ENCODE data around the gene EXOC3L1.

The EXOC3L1 gene

GRCh38 chr16:67195676-67196075 is 5.7 kb upstream of the EXOC3L1 start:
- H3K27me3 ChIP-seq (ENCODE audit: control insufficient read depth, insufficient read depth, low read length) = no peaks in the 10 kb centered on the region
- H3K36me3 ChIP-seq (ENCODE audit: control insufficient read depth, insufficient read depth, low read length) = peaks cover 27% of the 10 kb centered on the region
- no CpG with 5 or more reads among the region's 5 CpGs for WGBS (ENCODE audit: insufficient coverage, insufficient read length)

GRCh38 chr16:67194260-67194659 is 4.3 kb upstream of the EXOC3L1 start:
- H3K9me3 ChIP-seq (ENCODE audit: control insufficient read depth, insufficient read depth, low read length) = no peaks in the 10 kb centered on the region
- no CpG with 5 or more reads among the region's 6 CpGs for WGBS (ENCODE audit: insufficient coverage, insufficient read length)
- DNase-seq (ENCODE audit: low read depth, low spot score) = no peak
- no peak overlapping the region for H3K4me3 ChIP-seq (ENCODE audit: low read length)
- no peaks in the 10 kb centered on the region for H3K27me3 ChIP-seq (ENCODE audit: control insufficient read depth, insufficient read depth, low read length)
- H3K27ac ChIP-seq (ENCODE audit: low read length) = no peak overlapping the region
- peaks cover 27% of the 10 kb centered on the region for H3K36me3 ChIP-seq (ENCODE audit: control insufficient read depth, insufficient read depth, low read length)
- peaks cover 4% of the 10 kb centered on the region for H3K4me1 ChIP-seq (ENCODE audit: control insufficient read depth, insufficient read depth, low read length)

More at GRCh38 chr16:67195676-67196075, 5.7 kb upstream of the EXOC3L1 start:
- Histone ChIP-seq H3K4me3 (ENCODE audit: low read length) (no peak overlapping the region), H3K27ac (ENCODE audit: low read length) (no peak overlapping the region), H3K9me3 (ENCODE audit: control insufficient read depth, insufficient read depth, low read length) (no peaks in the 10 kb centered on the region), H3K4me1 (ENCODE audit: control insufficient read depth, insufficient read depth, low read length) (peaks cover 5% of the 10 kb centered on the region)
- no peak for DNase-seq (ENCODE audit: low read depth, low spot score)

- DNase-seq (ENCODE audit: low read depth, low spot score) = no peak
- H3K4me3 ChIP-seq (ENCODE audit: low read length) = no peak overlapping the region
- no peaks in the 10 kb centered on the region for H3K27me3 ChIP-seq (ENCODE audit: control insufficient read depth, insufficient read depth, low read length)
- peaks cover 4% of the 10 kb centered on the region for H3K4me1 ChIP-seq (ENCODE audit: control insufficient read depth, insufficient read depth, low read length)
- H3K27ac ChIP-seq (ENCODE audit: low read length) = no peak overlapping the region
- H3K9me3 ChIP-seq (ENCODE audit: control insufficient read depth, insufficient read depth, low read length) = no peaks in the 10 kb centered on the region
- H3K36me3 ChIP-seq (ENCODE audit: control insufficient read depth, insufficient read depth, low read length) = peaks cover 27% of the 10 kb centered on the region
These were observed 3.6 kb upstream of the EXOC3L1 start for GRCh38 chr16:67193536-67193935.

GRCh38 chr16:67192781-67193361 is 2.9 kb upstream of the EXOC3L1 start:
- peaks cover 22% of the 10 kb centered on the region for H3K36me3 ChIP-seq (ENCODE audit: control insufficient read depth, insufficient read depth, low read length)
- H3K27ac ChIP-seq (ENCODE audit: low read length) = no peak overlapping the region
- H3K27me3 ChIP-seq (ENCODE audit: control insufficient read depth, insufficient read depth, low read length) = no peaks in the 10 kb centered on the region
- no CpG with 5 or more reads among the region's 17 CpGs for WGBS (ENCODE audit: insufficient coverage, insufficient read length)
- H3K4me1 ChIP-seq (ENCODE audit: control insufficient read depth, insufficient read depth, low read length) = peaks cover 2% of the 10 kb centered on the region; the same call in 1 of the 2 replicates
- H3K9me3 ChIP-seq (ENCODE audit: control insufficient read depth, insufficient read depth, low read length) = no peaks in the 10 kb centered on the region
- no peak for DNase-seq (ENCODE audit: low read depth, low spot score)
- peak overlapping the region; percentile 85 for H3K4me3 ChIP-seq (ENCODE audit: low read length)

GRCh38 chr16:67191995-67192681 is 2.2 kb upstream of the EXOC3L1 start, which contains the start of gene E2F4:
Gene E2F4 (plus strand): TSS chr16:67192155. CDS start chr16:67192228, 73 bp downstream.
- H3K4me3 ChIP-seq (ENCODE audit: low read length) = peak within 1 kb of the TSS; percentile 85
- peaks cover 2% of the 10 kb centered on the region; the same call in 1 of the 2 replicates for H3K4me1 ChIP-seq (ENCODE audit: control insufficient read depth, insufficient read depth, low read length)
- H3K27me3 ChIP-seq (ENCODE audit: control insufficient read depth, insufficient read depth, low read length) = no peaks in the 10 kb centered on the region
- H3K9me3 ChIP-seq (ENCODE audit: control insufficient read depth, insufficient read depth, low read length) = no peaks in the 10 kb centered on the region
- H3K36me3 ChIP-seq (ENCODE audit: control insufficient read depth, insufficient read depth, low read length) = peaks cover 22% of the 10 kb centered on the region
- WGBS (ENCODE audit: insufficient coverage, insufficient read length) = no CpG with 5 or more reads among the region's 54 CpGs
- DNase-seq (ENCODE audit: low read depth, low spot score) = no peak
- H3K27ac ChIP-seq (ENCODE audit: low read length) = no peak within 1 kb of the TSS

- H3K36me3 ChIP-seq (ENCODE audit: control insufficient read depth, insufficient read depth, low read length) = peaks cover 19% of the 10 kb centered on the region
- H3K27me3 ChIP-seq (ENCODE audit: control insufficient read depth, insufficient read depth, low read length) = no peaks in the 10 kb centered on the region
- DNase-seq (ENCODE audit: low read depth, low spot score) = no peak
- no peak overlapping the region for H3K27ac ChIP-seq (ENCODE audit: low read length)
- no CpG with 5 or more reads among the region's 9 CpGs for WGBS (ENCODE audit: insufficient coverage, insufficient read length)
- peaks cover 3% of the 10 kb centered on the region; the same call in 1 of the 2 replicates for H3K4me1 ChIP-seq (ENCODE audit: control insufficient read depth, insufficient read depth, low read length)
- H3K9me3 ChIP-seq (ENCODE audit: control insufficient read depth, insufficient read depth, low read length) = no peaks in the 10 kb centered on the region
- H3K4me3 ChIP-seq (ENCODE audit: low read length) = no peak overlapping the region; the same call in 1 of the 2 replicates
These were observed 1.6 kb upstream of the EXOC3L1 start for GRCh38 chr16:67191411-67191994.

GRCh38 chr16:67190448-67191399 is 788 bp upstream of the EXOC3L1 start:
- WGBS (ENCODE audit: insufficient coverage, insufficient read length) = no CpG with 5 or more reads among the region's 13 CpGs
- H3K36me3 ChIP-seq (ENCODE audit: control insufficient read depth, insufficient read depth, low read length) = peaks cover 11% of the 10 kb centered on the region
- H3K9me3 ChIP-seq (ENCODE audit: control insufficient read depth, insufficient read depth, low read length) = no peaks in the 10 kb centered on the region
- no peaks in the 10 kb centered on the region for H3K27me3 ChIP-seq (ENCODE audit: control insufficient read depth, insufficient read depth, low read length)
- H3K27ac ChIP-seq (ENCODE audit: low read length) = no peak overlapping the region
- peaks cover 4% of the 10 kb centered on the region; the same call in 1 of the 2 replicates for H3K4me1 ChIP-seq (ENCODE audit: control insufficient read depth, insufficient read depth, low read length)
- H3K4me3 ChIP-seq (ENCODE audit: low read length) = no peak overlapping the region
- DNase-seq (ENCODE audit: low read depth, low spot score) = no peak

- Histone ChIP-seq H3K27ac (ENCODE audit: low read length) (no peak overlapping the region), H3K27me3 (ENCODE audit: control insufficient read depth, insufficient read depth, low read length) (peaks cover 9% of the 10 kb centered on the region; the same call in 1 of the 2 replicates), H3K36me3 (ENCODE audit: control insufficient read depth, insufficient read depth, low read length) (peaks cover 5% of the 10 kb centered on the region), H3K9me3 (ENCODE audit: control insufficient read depth, insufficient read depth, low read length) (no peaks in the 10 kb centered on the region), H3K4me3 (ENCODE audit: low read length) (no peak overlapping the region), H3K4me1 (ENCODE audit: control insufficient read depth, insufficient read depth, low read length) (peaks cover 14% of the 10 kb centered on the region)
- DNase-seq (ENCODE audit: low read depth, low spot score) = no peak
- WGBS (ENCODE audit: insufficient coverage, insufficient read length) = no CpG with 5 or more reads among the region's 15 CpGs
These were observed 1.1 kb downstream of the EXOC3L1 start for GRCh38 chr16:67188798-67189197.

- no peak for DNase-seq (ENCODE audit: low read depth, low spot score)
- WGBS (ENCODE audit: insufficient coverage, insufficient read length) = no CpG with 5 or more reads among the region's 4 CpGs
- no peak overlapping the region for H3K27ac ChIP-seq (ENCODE audit: low read length)
- peaks cover 5% of the 10 kb centered on the region; the same call in 1 of the 2 replicates for H3K36me3 ChIP-seq (ENCODE audit: control insufficient read depth, insufficient read depth, low read length)
- H3K4me3 ChIP-seq (ENCODE audit: low read length) = no peak overlapping the region
- peaks cover 14% of the 10 kb centered on the region for H3K4me1 ChIP-seq (ENCODE audit: control insufficient read depth, insufficient read depth, low read length)
- no peaks in the 10 kb centered on the region for H3K9me3 ChIP-seq (ENCODE audit: control insufficient read depth, insufficient read depth, low read length)
- H3K27me3 ChIP-seq (ENCODE audit: control insufficient read depth, insufficient read depth, low read length) = peaks cover 9% of the 10 kb centered on the region; the same call in 1 of the 2 replicates
These were observed 1.6 kb downstream of the EXOC3L1 start for GRCh38 chr16:67188323-67188722.

Measured in iPS DF 6.9 (cell line).